Endothelial cell of umbilical vein (primary cell): ENCODE results near the gene C1orf52. TPM values are rescaled to one million over a fixed set of nuclear protein-coding genes. Genes with fewer than 3 reads are reported as not detected.

Source experiments
- BruUV-seq: library from RNA; stranded (reverse); fragments of 400-500 nt; replicated peaks from 2 replicates; lab custom pipeline; 2021; lab: Mats Ljungman, UMichigan
- CTCF ChIA-PET: fragments of 300-600, 350-600 bp; sonication (Branson Sonifier 250); formaldehyde crosslinking; loops from one replicate; lab custom pipeline; 2021; ENCODE audit warnings: antibody characterized with exemption, inconsistent platforms; lab: Charles Lee
- POLR2A ChIA-PET: fragments of 300-600, 350-600 bp; sonication (Branson Sonifier 250); formaldehyde crosslinking; loops from one replicate; lab custom pipeline; 2021; ENCODE audit warnings: antibody characterized with exemption, inconsistent platforms; lab: Charles Lee
- DNase-seq: peaks from one replicate; pipeline ENCODE4 v3.0.0-alpha.2; 2011; ENCODE audit warnings: low read depth, low spot score
- FAIRE-seq: peaks from 2 replicates; lab custom pipeline; 2011; peaks lifted over from hg19 to GRCh38; lab: Jason Lieb, UNC
- H2AFZ ChIP-seq: 2 replicates; pipeline ENCODE4 v1.6.0; 2012; ENCODE audit warnings: low read depth, low read length, control low read depth, inconsistent platforms
- H3K27ac ChIP-seq: 2 replicates; pipeline ENCODE4 v1.5.1; 2011; ENCODE audit warnings: low read depth, mild to moderate bottlenecking, control low read depth, low read length, moderate library complexity; ENCODE audit not compliant: insufficient read depth
- H3K27me3 ChIP-seq, 2 experiments: 2 replicates each; pipeline versions ENCODE4 v1.6.0 to v1.6.1; 2011; ENCODE audit warnings: low read length in 2 of 2, mixed read lengths in 1 of 2; ENCODE audit not compliant: control insufficient read depth in 2 of 2, insufficient read depth in 2 of 2
- H3K36me3 ChIP-seq, 2 experiments: 2 replicates in 1 of 2; 3 replicates in 1 of 2; pipeline ENCODE4 v1.5.1; 2011; ENCODE audit warnings: low read length in 2 of 2, mild to moderate bottlenecking in 1 of 2, moderate library complexity in 1 of 2; ENCODE audit not compliant: control insufficient read depth in 2 of 2, insufficient read depth in 2 of 2; ENCODE audit errors: extremely low read depth in 1 of 2
- H3K4me1 ChIP-seq: 3 replicates; pipeline ENCODE4 v1.5.1; 2011; ENCODE audit warnings: mild to moderate bottlenecking, low read length; ENCODE audit not compliant: control insufficient read depth, insufficient read depth; ENCODE audit errors: extremely low read depth
- H3K4me2 ChIP-seq: 2 replicates; pipeline ENCODE4 v1.6.1; 2011; ENCODE audit warnings: low read length, control low read depth, mixed read lengths; ENCODE audit not compliant: insufficient read depth
- H3K4me3 ChIP-seq, 3 experiments: fragments of 200-600 bp in 1 of 3; sonication (generic), shearing (Covaris generic) in 1 of 3; replicated peaks in 1 of 3; 2 replicates each; pipeline ENCODE4 v1.5.1; 2011 to 2016; ENCODE audit warnings: control low read depth in 3 of 3, low read length in 3 of 3, mild to moderate bottlenecking in 2 of 3, inconsistent platforms in 1 of 3, low read depth in 1 of 3, moderate library complexity in 1 of 3; ENCODE audit not compliant: insufficient read depth in 1 of 3
- H3K79me2 ChIP-seq: 2 replicates; pipeline ENCODE4 v1.6.0; 2012; ENCODE audit warnings: low read length, inconsistent platforms; ENCODE audit not compliant: control insufficient read depth, insufficient read depth
- H3K9ac ChIP-seq: replicated peaks from 2 replicates; pipeline ENCODE3; 2011; ENCODE audit warnings: low read length, control low read depth; ENCODE audit not compliant: insufficient read depth; ENCODE audit errors: extremely low read depth
- H3K9me1 ChIP-seq: replicated peaks from 3 replicates; pipeline ENCODE4 v1.6.0; 2011; ENCODE audit warnings: mild to moderate bottlenecking, low read length; ENCODE audit not compliant: control insufficient read depth, insufficient read depth; ENCODE audit errors: extremely low read depth
- H3K9me3 ChIP-seq: replicated peaks from 2 replicates; pipeline ENCODE4 v1.5.1; 2012; ENCODE audit warnings: low read length, inconsistent platforms; ENCODE audit not compliant: control insufficient read depth, insufficient read depth
- H4K20me1 ChIP-seq: replicated peaks from 2 replicates; pipeline ENCODE3; 2011; ENCODE audit warnings: mild to moderate bottlenecking, low read length; ENCODE audit not compliant: control insufficient read depth, insufficient read depth; ENCODE audit errors: extremely low read depth
- EZH2 ChIP-seq: IDR thresholded peaks from 2 replicates; pipeline ENCODE4 v1.6.1; 2012; ENCODE audit warnings: borderline replicate concordance, low read depth, mild to moderate bottlenecking, moderate library complexity, low read length, inconsistent platforms; ENCODE audit not compliant: severe bottlenecking
- FOS ChIP-seq: IDR thresholded peaks from 2 replicates; pipeline ENCODE4 v1.6.1; 2011; ENCODE audit warnings: mild to moderate bottlenecking, low read length, moderate library complexity, borderline replicate concordance; ENCODE audit not compliant: insufficient read depth
- GATA2 ChIP-seq: IDR thresholded peaks from 2 replicates; pipeline ENCODE4 v1.7.0; 2011; ENCODE audit warnings: low read depth, mild to moderate bottlenecking, moderate library complexity, mixed read lengths, low read length; ENCODE audit not compliant: insufficient read length, insufficient read depth
- JUN ChIP-seq: IDR thresholded peaks from 2 replicates; pipeline ENCODE4 v1.6.1; 2011; ENCODE audit warnings: borderline replicate concordance, low read depth; ENCODE audit not compliant: insufficient read length, insufficient read depth
- MYC ChIP-seq: IDR thresholded peaks from one replicate; pipeline ENCODE4 v1.6.1; 2011; ENCODE audit warnings: mild to moderate bottlenecking, low read depth, low read length
- POLR2A ChIP-seq: IDR thresholded peaks from 2 replicates; pipeline ENCODE4 v1.6.1; 2012; ENCODE audit warnings: low read depth, mild to moderate bottlenecking, control low read depth, low read length
- POLR2AphosphoS5 ChIP-seq: IDR thresholded peaks from 2 replicates; pipeline ENCODE4 v1.6.1; 2012; ENCODE audit warnings: low read depth, mild to moderate bottlenecking, control low read depth, low read length, moderate library complexity; ENCODE audit not compliant: insufficient read depth
- dilution Hi-C: fragments of 300-500 bp; cut with MboI; formaldehyde crosslinking; loops from one replicate; pipeline ENCODE4 v1.15.0; 2019; ENCODE audit warnings: low sequenced_read_pairs; ENCODE audit not compliant: extremely low pct_ligation_motif_present
- intact Hi-C: fragments of 100-400 bp; cut with micrococcal nuclease; formaldehyde crosslinking; loops from one replicate; pipeline ENCODE4 v1.10.0; 2022
- polyA plus RNA-seq, 4 experiments: library from polyadenylated mRNA; depleted of rRNA in 3 of 4; stranded (reverse) in 3 of 4; unstranded in 1 of 4; fragments of >200 nt; gene quantifications; 2 replicates each; pipeline versions ENCODE4 v1.2.1 to v1.2.3, GENCODE V29; 2011 to 2012; ENCODE audit warnings: missing spikeins in 1 of 4
- total RNA-seq: library from RNA; stranded (reverse); gene quantifications from 2 replicates; pipeline ENCODE4 v1.2.3, GENCODE V29; 2021
- TF ChIP-seq, protein P1 (sequence below): IDR thresholded peaks from 2 replicates; pipeline ENCODE4 v1.6.1; 2011; ENCODE audit not compliant: insufficient read depth, insufficient read length
- TF ChIP-seq, protein P2 (sequence below), 2 donors: IDR thresholded peaks; 1 replicate in 1 of 2; 2 replicates in 1 of 2; pipeline ENCODE4 v1.5.1; 2011; ENCODE audit warnings: low read length in 2 of 2, mild to moderate bottlenecking in 2 of 2, moderate library complexity in 2 of 2, control low read depth in 1 of 2, inconsistent platforms in 1 of 2, low read depth in 1 of 2; ENCODE audit not compliant: insufficient read depth in 1 of 2; ENCODE audit errors: extremely low read depth in 1 of 2

Gene C1orf52
- total and polyA plus RNA-seq, 2 donors (not counting 3 experiments of a cell fraction or from before 2014, with no cell fraction given): 22.7 to 26.7 TPM

DNA sequence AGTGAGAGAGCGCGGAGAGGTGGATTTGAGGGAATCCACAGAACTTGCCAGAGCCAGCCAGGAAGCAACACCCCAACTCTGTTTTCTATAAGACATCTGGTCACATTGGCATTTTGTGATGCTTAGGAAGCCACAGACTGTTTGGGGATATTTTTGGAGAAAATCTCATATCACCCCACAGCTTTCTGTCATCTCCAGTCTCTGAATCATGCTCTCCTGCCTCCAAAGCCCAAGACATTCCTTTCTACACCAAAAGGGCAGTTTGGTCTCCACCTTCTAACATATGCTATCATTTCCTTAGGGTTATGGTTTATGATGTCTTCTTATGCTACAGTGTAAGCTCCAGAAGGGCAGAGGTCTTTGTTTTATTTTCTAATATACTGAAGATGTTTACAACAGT lies 31.4 kb upstream of the C1orf52 start:
- TF ChIP-seq MYC (no peak), FOS (no peak), EZH2 (no peak), GATA2 (no peak), POLR2AphosphoS5 (no peak), JUN (no peak), POLR2A (no peak)
- TF ChIP-seq, protein P1, sequence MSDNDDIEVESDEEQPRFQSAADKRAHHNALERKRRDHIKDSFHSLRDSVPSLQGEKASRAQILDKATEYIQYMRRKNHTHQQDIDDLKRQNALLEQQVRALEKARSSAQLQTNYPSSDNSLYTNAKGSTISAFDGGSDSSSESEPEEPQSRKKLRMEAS: no peak
- TF ChIP-seq, protein P2, sequence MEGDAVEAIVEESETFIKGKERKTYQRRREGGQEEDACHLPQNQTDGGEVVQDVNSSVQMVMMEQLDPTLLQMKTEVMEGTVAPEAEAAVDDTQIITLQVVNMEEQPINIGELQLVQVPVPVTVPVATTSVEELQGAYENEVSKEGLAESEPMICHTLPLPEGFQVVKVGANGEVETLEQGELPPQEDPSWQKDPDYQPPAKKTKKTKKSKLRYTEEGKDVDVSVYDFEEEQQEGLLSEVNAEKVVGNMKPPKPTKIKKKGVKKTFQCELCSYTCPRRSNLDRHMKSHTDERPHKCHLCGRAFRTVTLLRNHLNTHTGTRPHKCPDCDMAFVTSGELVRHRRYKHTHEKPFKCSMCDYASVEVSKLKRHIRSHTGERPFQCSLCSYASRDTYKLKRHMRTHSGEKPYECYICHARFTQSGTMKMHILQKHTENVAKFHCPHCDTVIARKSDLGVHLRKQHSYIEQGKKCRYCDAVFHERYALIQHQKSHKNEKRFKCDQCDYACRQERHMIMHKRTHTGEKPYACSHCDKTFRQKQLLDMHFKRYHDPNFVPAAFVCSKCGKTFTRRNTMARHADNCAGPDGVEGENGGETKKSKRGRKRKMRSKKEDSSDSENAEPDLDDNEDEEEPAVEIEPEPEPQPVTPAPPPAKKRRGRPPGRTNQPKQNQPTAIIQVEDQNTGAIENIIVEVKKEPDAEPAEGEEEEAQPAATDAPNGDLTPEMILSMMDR (IDR thresholded peaks at IDR 0.05; ENCODE audit: extremely low read depth in 1 of 2, insufficient read depth in 1 of 2, low read depth in 1 of 2, low read length in 2 of 2): no peak
- Histone ChIP-seq H3K9me3 (no peaks in the 10 kb centered on the region), H3K27me3 (no peaks in the 10 kb centered on the region), H3K4me3 (no peak overlapping the region), H3K4me1 (peaks cover 28% of the 10 kb centered on the region), H3K27ac (no peak overlapping the region), H3K9ac (no peak overlapping the region), H3K36me3 (no peaks in the 10 kb centered on the region), H4K20me1 (no peaks in the 10 kb centered on the region), H3K9me1 (no peaks in the 10 kb centered on the region), H3K4me2 (no peak overlapping the region), H2AFZ (no peak overlapping the region), H3K79me2 (no peaks in the 10 kb centered on the region)
- ChIA-PET CTCF (interaction anchor here (1.1 to 1.4 kb wide), 3 partner anchors 11 to 53 kb away, joined by 3 to 4 read pairs (median 3); no protein-coding TSS in a partner anchor), POLR2A (no interaction called here)
- BruUV-seq: no TSS peak
- no peak for FAIRE-seq
- dilution Hi-C loops (no loop called here), intact Hi-C loops (no loop called here)
- no peak for DNase-seq
